Measurements from ENCODE around the gene SMIM1. TPM values are rescaled to one million over a fixed set of nuclear protein-coding genes. Genes with fewer than 3 reads are reported as not detected.

Gene SMIM1
- total RNA-seq, 1 experiment from 2014 or later, result 5.5 TPM

DNA sequence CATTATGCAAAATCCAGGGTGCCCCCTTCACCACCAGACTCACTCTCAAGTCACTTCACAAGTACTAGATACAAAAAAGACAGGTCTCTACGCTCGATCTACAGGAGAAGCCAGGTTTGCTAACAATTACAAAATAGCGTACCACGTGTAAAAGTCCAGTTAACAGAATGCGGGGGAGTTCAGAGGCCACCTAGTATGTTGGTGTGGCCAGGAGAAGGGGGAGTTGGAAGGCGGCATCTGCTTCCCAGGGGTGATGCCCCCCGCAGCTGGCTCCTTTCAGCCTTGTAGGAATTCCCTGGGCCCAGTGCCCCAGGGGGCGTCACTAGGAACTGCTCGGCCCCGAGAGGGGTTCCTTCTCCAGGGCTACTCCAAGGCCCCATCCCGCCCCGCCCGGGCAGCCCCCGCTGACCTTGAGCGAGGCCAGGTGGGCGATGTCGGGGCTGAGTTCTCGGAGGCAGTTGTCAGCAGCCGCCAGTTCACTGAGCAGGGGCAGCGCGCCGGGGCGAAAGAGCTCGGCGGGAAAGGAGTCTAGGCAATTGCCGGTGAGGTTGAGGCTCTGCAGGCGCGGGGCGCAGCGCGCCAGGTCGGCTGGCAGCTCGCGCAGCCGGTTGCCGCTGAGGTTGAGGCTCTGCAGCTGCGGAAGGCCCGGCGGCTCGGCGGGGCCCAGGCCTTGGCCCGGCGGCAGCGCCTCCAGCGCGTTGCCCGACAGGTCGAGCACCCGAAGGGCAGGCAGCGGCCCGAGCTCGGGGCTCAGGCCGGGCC lies 23.1 kb downstream of the SMIM1 start:
- H3K9me3 ChIP-seq (ENCODE audit: control insufficient read depth in 1 of 2, insufficient read depth in 1 of 2, low read depth in 1 of 2, low read length in 2 of 2), result no peaks in the 10 kb centered on the region
- POLR2A ChIA-PET, result interaction anchor here (0.6 kb wide), 1 partner anchor 106 kb away, joined by 3 read pairs; no protein-coding TSS in a partner anchor
- H3K79me2 ChIP-seq (ENCODE audit: insufficient read depth, low read length), result peaks cover 55% of the 10 kb centered on the region
- no peaks in the 10 kb centered on the region for H4K20me1 ChIP-seq (ENCODE audit: insufficient read depth)
- peak overlapping the region; percentile 83 for H3K9ac ChIP-seq (ENCODE audit: low read length)
- RAD21 ChIA-PET (ENCODE audit: low non-redundant PET in 1 of 2, low total read pairs in 2 of 2, uncharacterized antibody in 2 of 2, unreplicated experiment in 2 of 2), result no interaction called here
- ATAC-seq (peak; percentile 30), DNase-seq (ENCODE audit: low read depth, low spot score) (no peak)
- peak overlapping the region; percentile 95 for H3K4me2 ChIP-seq (ENCODE audit: low read length)
- H3K36me3 ChIP-seq (ENCODE audit: control insufficient read depth in 1 of 2, insufficient read depth in 2 of 2, low read length in 2 of 2), result peaks cover 0 to 7% of the 10 kb centered on the region in 2 experiments; a peak in 2 of 4 replicates
- BruUV-seq (replicated peaks), result no TSS peak
- CTCF ChIA-PET, result interaction anchor here (1.1 to 1.5 kb wide), 2 partner anchors 20 to 343 kb away, joined by 5 to 10 read pairs; no protein-coding TSS in a partner anchor
- peaks cover 14 to 30% of the 10 kb centered on the region in 2 experiments; a peak in 3 of 4 replicates for H3K4me1 ChIP-seq (ENCODE audit: control insufficient read depth in 1 of 2, insufficient read depth in 2 of 2, low read length in 2 of 2)
- H3K27ac ChIP-seq (ENCODE audit: low read depth, low read length), result peak overlapping the region; percentile 61
- no peak overlapping the region for H2AFZ ChIP-seq (ENCODE audit: low read depth, low read length, poor library complexity, severe bottlenecking)
- intact Hi-C loops (cut with micrococcal nuclease), result loop anchor here (2.0 kb wide), 1 partner anchor 105 kb away; the partner anchor contains the start of gene C1orf174
- H3K9me2 ChIP-seq (ENCODE audit: insufficient read depth), result no peaks in the 10 kb centered on the region
- H3K4me3 ChIP-seq (replicated peaks in 1 of 2; ENCODE audit: low read depth in 1 of 2, low read length in 2 of 2), result peak overlapping the region; percentile 80 to 95
- no peak for TF ChIP-seq TCF7L2 (IDR thresholded peaks at IDR 0.05; ENCODE audit: borderline replicate concordance, extremely low read depth, insufficient read depth, insufficient read length)
- no peak for TF ChIP-seq CEBPB (IDR thresholded peaks at IDR 0.05; ENCODE audit: low read depth)
- TF ChIP-seq POLR2AphosphoS5 (IDR thresholded peaks at IDR 0.05; ENCODE audit: low read depth, low read length), result no peak
- TF ChIP-seq EGR1 (IDR thresholded peaks at IDR 0.05; ENCODE audit: low read depth), result no peak
- no peak for TF ChIP-seq FOSL1 (IDR thresholded peaks at IDR 0.05; ENCODE audit: low read depth)
- TF ChIP-seq SRF (IDR thresholded peaks at IDR 0.05; ENCODE audit: low read depth), result no peak
- TF ChIP-seq, protein P1, sequence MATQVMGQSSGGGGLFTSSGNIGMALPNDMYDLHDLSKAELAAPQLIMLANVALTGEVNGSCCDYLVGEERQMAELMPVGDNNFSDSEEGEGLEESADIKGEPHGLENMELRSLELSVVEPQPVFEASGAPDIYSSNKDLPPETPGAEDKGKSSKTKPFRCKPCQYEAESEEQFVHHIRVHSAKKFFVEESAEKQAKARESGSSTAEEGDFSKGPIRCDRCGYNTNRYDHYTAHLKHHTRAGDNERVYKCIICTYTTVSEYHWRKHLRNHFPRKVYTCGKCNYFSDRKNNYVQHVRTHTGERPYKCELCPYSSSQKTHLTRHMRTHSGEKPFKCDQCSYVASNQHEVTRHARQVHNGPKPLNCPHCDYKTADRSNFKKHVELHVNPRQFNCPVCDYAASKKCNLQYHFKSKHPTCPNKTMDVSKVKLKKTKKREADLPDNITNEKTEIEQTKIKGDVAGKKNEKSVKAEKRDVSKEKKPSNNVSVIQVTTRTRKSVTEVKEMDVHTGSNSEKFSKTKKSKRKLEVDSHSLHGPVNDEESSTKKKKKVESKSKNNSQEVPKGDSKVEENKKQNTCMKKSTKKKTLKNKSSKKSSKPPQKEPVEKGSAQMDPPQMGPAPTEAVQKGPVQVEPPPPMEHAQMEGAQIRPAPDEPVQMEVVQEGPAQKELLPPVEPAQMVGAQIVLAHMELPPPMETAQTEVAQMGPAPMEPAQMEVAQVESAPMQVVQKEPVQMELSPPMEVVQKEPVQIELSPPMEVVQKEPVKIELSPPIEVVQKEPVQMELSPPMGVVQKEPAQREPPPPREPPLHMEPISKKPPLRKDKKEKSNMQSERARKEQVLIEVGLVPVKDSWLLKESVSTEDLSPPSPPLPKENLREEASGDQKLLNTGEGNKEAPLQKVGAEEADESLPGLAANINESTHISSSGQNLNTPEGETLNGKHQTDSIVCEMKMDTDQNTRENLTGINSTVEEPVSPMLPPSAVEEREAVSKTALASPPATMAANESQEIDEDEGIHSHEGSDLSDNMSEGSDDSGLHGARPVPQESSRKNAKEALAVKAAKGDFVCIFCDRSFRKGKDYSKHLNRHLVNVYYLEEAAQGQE (IDR thresholded peaks at IDR 0.05; ENCODE audit: low read depth), result no peak
- H3K27me3 ChIP-seq (ENCODE audit: insufficient read depth, low read length), result no peaks in the 10 kb centered on the region
